Activated T-cell treated with anti-CD3 and anti-CD28 coated beads for 48 hours (primary cell): Measurements from ENCODE around the gene SORBS1.

Experiments
- DNase-seq: peaks from one replicate; pipeline ENCODE4 v3.0.0-alpha.2; 2020; ENCODE audit warnings: low read depth

The SORBS1 gene

DNA sequence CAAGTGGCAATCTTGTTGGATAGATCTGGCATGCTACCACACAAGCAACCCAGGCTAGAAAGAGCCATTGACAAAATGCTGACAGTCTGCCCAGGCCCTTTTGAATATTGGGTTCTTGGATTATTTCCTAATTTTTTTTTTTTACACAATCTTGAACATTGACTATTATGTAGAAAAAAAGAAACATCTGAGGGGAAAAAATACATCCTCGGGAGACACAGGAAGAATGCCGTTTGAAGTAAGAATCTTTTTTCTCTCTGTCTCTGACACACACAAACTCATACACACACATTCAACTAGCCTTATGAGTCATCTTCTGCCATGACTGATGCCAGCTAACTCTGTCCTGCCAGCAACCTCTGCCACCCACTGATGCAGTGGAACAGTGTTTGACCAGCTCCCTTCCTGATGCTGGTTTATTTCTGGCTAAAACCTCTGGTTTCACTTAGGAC, 47.2 kb downstream of the SORBS1 start:
- peak; percentile 18 for DNase-seq

DNA sequence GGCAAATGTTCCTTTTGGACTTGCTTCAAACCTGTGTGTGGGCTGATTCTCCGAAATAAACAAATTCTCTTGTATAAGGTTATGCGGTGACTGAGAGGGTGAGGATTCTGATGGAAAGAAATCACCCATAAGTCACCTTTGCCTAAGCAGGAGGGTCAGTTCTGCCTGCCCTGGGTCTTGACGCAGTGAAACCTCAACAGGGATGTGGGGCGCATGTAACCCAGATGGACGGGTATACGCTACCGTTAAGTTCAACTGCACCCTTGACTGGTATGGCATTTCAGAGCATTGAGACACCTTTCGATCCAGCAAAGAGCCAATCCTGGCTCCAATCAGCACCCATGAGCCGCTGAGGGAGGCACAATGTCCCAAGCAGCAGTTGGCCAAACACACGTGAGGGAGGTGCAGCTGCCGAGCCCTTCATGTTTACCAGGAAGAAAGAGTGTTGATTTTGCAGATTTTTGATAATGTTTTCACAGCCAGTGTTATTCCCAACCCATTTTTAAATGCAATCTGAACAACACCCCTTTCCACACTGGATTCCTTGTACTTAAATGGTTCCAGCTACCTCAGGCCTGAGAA, 48.1 kb downstream of the SORBS1 start:
- no peak for DNase-seq

DNA sequence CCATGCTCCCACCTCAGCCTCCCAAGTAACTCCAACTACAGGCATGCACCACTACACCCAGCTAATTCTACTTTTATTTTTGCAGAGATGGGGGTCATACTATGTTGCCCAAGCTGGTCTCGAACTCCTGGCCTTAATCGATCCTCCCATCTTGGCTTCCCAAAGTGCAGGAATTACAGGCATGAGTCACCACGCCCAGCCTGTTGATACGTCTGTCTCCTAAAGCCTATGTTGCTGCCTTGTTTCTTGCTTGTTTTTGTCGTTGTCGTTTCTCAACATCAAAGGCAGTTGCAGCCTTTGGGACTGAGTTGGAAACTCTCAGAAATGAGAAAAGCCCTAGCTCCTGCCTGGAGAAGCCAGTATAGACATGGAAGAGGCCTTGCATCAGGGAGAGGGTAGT, 49.9 kb downstream of the SORBS1 start:
- DNase-seq: no peak

DNA sequence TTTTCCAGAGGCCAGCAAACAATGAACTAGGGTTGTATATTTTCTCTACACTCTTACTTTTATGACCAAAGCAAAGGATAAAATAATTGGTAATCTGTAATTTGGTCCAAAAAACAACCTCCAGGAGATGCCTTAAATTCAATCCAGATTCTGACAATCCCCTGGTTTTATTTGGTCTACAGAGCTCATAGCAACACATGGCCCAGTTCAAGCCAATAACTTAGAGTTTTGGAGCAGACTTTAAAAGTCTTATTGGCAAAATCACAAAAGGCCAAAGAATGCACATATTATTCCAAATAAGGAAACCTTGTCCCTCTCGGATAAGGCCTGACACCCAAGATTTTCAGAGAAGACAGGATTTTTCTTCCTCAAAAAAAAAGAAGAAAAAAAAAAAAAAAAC, 51.9 kb downstream of the SORBS1 start:
- no peak for DNase-seq

DNA sequence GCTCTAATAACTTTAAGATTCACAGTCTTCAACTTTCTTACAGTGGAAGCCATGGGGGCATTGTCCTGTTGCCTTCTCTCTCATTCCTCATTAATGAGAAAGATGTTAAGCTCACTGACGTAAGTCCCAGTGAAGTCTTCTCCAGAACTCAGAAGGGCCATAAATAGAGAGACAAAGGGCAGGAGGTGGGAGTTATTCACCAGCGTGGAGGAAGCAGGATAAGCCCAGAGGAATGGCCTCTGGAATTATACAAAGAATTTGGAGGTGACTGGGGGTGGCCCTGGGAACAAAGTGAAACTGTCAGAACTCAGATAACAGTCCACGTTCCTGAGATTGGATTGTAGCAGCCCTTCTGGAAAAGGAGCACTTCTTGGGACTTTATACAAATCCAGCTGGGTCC, 52.4 kb downstream of the SORBS1 start:
- DNase-seq: no peak

DNA sequence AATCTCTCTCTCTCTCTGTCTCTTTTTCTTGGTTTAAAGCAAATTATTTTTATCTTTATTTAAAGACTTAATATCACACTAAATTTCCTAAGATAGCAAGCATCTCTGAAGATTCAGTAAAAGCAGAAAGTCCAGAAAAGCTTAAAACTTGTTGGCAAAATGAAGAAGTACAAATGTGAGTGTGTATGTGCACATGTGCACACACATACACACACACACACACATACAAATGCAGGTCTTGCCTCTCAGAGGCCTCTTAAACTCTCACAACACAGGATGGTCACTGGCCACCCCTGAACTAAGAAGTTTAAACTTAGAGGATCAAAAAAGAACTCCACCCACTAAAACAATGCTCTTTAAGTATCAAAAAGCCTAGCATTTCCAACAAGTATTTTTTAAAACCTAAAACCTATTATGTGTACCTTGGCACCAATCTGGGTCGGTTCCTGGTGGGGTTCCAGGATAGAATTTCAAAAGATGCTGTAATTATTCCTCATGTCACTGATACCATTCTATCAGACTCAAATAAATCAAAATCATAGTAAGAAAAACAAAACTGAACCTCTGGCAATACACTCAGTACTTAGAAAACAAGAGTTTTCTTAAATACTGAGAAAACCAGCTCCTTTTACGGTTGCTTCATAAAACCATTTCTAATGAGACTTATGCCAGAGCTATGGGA, 55.0 kb downstream of the SORBS1 start:
- no peak for DNase-seq

DNA sequence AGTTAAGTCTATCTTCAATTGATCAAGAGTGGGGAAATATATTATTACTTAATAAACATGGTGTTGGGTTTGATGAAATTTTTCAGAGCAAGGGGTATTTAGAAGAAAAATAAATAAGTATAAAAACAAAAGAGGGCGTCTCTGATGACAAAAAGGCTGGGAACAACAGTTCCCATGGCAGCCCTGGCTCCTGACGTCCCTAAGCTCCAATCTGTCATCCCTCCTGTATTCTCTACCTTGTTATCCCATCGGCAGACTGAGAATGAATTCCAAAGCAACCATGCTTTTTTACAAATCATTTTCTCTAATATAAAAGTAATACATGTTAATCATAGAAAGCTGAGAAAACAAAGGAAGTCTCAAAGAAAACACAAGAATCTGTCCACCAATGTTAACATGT, 55.5 kb downstream of the SORBS1 start:
- DNase-seq: no peak

DNA sequence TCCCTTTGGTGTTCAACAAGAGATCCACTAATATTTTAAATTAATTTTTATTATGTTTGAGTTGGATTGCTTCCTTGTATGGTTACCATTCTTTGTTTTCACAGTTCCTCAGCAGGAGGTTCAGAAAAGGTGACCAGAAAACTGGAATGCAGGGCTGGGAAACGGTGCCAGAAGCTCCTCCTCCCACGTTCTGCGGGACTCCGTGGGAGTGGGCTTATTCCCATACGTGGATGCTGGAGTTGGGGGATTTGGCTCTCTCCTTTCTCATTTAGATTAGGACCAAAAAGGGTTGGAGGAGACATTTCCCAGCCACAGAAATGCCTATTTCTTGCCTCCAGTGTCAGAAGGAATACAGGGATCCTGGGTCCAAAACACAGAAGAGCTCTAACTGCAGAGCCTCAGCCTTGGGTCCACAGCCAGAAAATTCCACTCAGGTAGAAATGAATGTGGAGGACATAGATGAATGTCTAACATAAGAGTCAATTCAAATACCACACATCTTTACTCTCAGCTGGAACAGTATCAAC, 56.0 kb downstream of the SORBS1 start:
- DNase-seq: no peak

DNA sequence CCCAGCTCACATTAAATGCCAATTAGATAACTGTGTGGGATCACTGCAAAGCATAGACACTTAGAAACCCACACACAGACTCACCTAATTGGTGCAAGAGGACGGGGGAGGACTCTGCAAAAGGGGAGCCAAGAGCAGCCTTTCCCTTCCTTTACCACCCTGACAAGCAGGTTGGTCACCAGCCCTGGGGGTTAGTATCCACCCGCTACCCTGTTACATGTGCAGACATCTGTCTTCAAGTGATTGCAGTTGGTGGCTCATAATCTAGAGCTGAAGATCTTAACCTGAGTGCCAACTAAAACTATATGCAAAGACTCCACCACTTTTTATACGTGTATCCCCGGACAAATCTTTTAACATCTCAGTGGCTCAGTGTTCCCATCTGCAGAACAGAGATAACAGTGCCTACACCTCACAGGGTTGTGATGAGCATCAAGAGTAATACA, 56.9 kb downstream of the SORBS1 start:
- DNase-seq: no peak

DNA sequence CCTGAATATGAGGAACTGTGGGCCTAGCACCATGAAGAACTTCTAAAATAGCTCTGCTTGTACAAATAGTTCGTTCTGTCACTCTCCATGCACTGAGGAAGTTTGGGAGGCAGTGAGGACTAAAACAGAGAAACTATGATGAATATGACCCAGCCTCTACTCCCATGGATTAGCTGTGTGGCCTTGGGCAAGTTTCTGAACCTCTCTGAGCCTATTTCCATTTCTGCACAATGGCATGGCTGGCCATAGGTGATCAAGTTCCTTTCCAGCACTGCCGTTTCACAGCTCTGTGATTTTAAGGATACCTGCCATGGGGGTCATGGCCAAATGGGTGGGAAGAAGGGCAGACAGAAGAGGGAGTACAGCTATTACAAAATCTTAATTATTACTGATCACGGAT, 57.6 kb downstream of the SORBS1 start:
- no peak for DNase-seq

DNA sequence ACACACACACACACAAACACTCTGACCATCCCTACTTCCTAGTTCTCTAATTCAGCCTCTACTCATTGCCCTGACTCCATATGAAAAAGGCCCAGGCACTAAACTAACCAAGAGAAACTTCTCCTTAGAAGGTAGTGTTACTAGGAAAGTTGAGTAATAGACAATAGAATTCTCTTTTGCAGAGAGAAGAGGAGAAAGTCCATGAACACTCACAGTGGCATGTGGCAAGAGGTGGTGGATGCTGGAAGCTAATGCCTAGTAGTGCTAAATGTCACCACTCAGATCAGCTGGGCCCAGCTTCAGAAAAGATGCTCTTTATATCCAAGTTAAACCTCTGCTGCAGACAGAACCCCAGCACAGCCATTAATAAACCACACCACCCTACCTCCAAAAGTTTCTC, 58.2 kb downstream of the SORBS1 start:
- DNase-seq: no peak

DNA sequence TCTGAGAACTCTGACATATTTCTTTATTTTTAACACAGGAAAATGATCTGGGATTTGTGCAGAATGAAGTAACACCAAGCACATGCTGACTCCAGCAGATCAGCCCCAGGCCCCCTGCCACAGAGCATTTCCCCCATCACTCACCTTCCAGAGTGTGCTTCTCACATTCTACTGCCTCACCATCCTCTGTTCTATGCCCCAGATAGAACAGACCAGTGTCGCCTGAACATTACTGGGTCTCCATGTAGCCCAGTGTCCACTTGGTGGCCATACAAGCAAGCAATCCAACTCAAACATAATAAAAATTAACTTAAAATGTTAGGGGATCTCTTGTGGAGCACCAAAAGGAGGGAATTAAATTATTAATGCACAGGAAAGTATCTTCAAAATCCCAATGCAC, 58.8 kb downstream of the SORBS1 start:
- DNase-seq: no peak

DNA sequence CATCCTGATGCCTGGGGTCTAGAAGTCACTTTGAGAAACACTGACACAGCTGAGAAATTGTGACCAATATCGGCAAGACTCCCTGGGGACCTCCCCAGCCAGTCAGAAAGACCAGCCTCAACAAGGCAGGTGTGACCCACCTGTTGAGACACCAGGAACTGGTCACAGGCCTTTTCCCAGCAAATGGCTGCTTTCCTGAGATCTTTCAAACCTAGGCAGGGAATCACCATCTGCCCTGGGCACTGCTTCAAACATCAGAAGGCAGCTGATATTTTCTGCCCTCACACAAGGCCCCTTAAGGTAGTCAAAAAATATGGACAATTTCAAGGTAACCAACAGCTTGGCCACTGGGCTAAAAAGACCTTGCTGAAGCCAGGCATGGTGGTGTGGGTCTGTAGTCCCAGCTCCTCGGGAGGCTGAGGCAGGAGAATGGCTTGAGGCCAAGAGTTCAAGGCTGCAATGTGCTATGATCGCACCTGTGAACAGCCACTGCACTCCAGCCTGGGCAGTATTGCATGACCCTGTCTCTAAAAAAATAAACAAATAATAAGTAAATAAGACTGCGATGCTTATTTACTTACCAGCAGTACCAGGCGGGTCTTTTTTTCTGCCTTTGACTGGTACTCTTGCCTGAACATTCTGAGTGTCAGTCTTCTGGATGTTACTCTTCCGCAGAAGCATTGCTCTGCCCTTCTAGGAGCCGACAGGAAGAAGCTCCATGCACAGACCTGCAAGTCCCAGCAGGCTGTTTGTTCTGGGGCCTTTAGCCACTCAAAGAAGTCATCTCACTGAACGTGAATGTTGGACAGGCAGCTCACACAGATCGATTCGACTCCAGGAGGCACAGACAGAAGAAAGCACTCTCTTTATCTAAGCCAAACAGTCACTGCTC, 59.7 kb downstream of the SORBS1 start:
- no peak for DNase-seq

DNA sequence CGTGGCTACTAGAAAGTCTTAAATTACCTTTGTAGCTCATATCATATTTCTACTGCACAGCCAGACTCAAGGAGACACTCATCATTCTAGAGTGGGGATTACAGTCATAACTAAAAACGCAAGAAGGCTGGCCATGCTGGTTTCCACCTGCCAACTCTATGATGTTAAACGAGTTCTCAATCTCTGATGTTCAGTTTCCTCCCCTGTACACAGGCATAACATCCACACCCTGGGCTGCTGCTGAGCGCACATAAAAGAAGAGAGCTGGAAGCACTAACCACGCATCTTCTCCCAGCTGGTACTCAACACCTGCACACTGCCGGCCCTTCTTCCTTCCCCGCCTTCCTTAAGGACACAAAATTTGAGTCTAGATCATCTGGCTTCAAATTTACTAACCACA, 60.5 kb downstream of the SORBS1 start:
- DNase-seq: no peak

DNA sequence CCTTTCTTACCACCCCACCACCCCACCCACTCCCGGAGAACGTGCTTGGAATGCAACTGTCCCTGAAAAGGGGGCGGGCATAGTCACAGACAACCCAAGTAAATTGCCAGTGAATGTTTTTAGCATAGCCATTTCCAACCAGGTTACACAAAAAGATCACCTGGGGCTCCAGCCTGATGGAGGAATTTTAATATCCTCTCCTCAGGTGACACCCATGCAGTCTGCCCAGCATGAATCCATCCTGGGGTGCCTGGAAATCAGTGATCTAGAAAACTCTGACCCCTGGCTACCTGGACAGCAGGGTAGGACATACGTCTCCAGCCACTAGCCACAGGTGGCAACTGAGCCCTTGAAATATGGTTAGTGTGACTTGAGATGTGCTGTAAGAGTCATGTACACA, 61.1 kb downstream of the SORBS1 start:
- DNase-seq: no peak

DNA sequence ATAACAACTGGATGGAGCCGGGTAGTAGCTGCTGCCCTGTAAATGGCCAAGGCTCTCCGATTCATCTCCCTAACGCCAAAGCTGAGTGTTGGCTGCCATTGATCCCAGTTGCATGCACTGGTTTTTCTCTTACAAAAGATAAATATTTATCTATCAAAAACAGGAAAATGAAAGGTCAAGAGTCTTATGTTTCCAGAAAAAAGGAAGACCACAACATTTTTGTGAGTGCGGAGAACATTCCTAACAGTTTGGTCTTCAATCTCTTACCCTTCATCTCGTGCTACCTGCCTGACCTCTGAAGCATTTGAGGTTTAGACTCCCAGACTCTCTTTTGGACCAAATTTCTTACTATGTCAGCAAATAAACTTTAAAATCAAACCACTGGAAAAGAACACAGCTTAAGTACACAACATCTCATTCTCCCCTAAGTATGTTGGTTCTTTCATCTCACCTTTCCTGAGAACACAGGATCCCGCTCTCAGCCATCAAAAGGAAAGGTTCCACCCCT, 61.6 kb downstream of the SORBS1 start:
- no peak for DNase-seq

DNA sequence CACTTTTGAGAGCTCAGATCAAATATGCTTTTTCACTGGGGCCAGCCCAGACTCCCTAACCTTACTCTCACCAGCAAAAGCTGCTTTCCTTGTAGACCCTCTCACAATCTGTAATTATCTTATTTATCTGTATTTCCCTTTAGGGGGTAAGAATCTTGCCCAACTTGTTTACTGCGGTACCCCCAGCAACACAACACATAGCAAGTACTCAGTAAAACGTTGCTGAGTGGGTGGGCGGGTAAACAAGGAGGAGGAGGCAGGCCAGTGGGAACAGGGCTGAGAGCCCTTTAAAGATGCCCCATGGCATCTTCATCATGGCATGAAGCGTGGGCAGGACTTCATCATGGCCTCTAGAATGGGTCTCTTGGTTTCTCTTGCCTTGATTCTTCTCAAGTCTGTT, 64.2 kb downstream of the SORBS1 start:
- DNase-seq: no peak

DNA sequence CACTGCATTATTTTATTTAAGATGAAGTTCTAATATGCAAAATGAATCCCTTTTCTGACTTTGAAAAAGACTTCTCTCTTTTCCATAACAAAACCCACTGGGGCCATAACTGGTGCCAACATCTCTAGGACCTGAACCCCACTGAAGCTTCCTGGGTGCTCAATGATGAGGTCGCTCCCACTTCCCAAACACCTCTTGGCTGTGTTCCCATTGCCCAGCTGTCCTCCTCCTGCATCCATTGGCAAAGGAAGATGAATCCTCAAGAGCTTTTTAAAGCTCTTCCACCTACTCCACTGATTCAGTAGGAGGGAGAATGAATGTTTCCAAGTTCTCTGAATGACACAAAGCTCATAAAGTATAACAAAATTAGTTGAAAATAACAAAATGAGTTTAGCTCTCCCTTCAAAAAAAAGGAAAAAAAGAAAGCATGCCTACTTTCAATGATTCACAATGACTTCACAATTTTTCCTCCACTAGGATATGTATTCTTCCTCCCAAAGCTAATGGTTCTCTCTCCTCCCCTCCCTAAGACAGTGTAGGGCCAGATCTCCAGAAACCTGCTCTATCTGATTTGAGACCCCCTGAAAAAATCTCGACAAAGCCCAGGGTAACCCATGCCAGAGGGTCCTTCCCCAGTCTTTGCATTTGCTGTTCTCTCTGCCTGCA, 64.8 kb downstream of the SORBS1 start:
- no peak for DNase-seq

DNA sequence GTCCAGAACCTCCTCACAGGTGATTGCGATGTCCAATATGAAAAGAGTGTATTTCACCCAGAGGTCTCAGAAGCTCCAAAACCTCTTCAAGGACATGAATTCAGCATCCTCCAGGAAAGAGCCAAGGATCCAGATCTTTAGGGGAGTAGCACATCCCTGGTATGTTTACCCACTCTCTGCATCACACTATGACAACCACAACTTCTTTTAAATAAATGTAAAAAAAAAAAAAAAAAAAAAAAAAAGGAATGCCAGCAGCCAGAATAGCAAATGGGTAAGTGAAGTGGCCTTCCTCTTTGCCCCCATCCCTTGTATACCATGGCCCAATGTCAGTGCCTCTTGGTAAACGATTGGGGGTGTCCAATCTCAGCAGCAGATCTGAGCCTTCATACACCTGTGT, 67.3 kb downstream of the SORBS1 start:
- no peak for DNase-seq

DNA sequence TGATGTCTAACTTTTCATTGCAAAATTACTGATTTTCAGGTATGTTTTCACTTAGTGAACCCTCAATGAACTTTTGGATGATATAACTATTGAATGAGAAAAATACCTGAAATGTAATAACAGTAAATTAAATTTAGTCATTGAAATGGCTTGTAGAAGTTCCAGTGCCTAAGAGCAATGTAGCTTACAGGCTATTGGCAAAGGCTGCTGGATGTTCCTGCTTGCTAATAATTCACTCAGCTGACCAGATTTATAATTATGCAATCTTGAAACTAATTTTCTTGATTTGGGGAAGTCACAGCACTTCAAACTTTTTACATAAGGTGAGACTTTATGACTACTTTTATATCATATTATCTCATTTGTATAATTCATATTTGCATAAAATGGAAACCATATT, 73.2 kb downstream of the SORBS1 start:
- DNase-seq: no peak

DNA sequence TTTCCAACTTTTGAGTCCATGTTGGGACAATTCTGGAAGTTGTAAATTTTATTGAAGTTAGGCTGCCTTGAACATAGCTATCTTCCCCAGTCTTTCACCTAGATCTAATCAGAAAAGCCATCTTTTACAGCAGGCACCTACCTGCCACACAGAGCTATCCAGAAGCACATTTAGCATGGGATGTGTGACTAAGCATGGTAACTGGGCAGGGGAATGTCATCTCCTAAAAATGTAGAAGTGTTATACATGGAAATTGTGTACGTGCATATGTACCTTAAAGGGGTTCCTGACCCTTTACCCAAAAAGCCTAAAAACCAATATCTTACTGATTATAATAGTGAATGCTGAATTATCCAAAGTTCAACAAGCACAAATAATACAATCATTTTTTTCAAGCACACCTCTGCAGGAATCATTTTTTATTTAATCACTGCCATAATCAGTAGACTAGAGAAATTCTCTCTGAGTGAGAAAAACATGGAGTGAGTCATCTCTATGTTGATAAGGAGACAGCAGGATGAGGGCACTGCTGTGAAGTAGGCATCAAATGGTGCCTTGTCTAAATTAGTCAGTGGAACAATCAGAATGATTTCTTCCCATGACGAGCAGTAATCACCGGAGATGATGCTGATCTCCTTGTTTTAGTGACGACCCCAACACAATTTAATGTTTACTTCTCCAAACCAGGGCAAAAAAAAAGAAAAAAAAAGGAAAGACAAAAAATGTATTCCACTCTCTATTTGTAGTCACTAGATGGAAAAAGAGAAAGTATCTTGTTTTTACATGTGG, 75.9 kb downstream of the SORBS1 start:
- no peak for DNase-seq
